Measurements from ENCODE around the gene HMOX1.

Gene HMOX1

GRCh38 chr22:35409783-35410662 is 29.1 kb downstream of the HMOX1 start:
- DNase-seq, result no peak

- no peak for DNase-seq
These were observed 29.8 kb downstream of the HMOX1 start for GRCh38 chr22:35410663-35411034.

GRCh38 chr22:35411102-35411501 is 30.2 kb downstream of the HMOX1 start:
- DNase-seq, result no peak

- no peak for DNase-seq
These were observed 32.7 kb downstream of the HMOX1 start for GRCh38 chr22:35413624-35414023.

- no peak for DNase-seq
These were observed 36.7 kb downstream of the HMOX1 start for GRCh38 chr22:35417606-35418005.

GRCh38 chr22:35418088-35418487 is 37.2 kb downstream of the HMOX1 start:
- DNase-seq, result no peak

GRCh38 chr22:35418731-35419130 is 37.8 kb downstream of the HMOX1 start:
- DNase-seq, result no peak

GRCh38 chr22:35419756-35420155 is 38.9 kb downstream of the HMOX1 start:
- no peak for DNase-seq

- no peak for DNase-seq
These were observed 40.2 kb downstream of the HMOX1 start for GRCh38 chr22:35421121-35421520.

GRCh38 chr22:35422145-35422544 is 41.2 kb downstream of the HMOX1 start:
- no peak for DNase-seq

- DNase-seq, result no peak
These were observed 42.0 kb downstream of the HMOX1 start for GRCh38 chr22:35422936-35423335.

GRCh38 chr22:35424081-35424480 is 43.2 kb downstream of the HMOX1 start:
- DNase-seq, result no peak

GRCh38 chr22:35424761-35425160 is 43.9 kb downstream of the HMOX1 start:
- DNase-seq, result no peak

- DNase-seq, result no peak
These were observed 44.6 kb downstream of the HMOX1 start for GRCh38 chr22:35425546-35425945.

- no peak for DNase-seq
These were observed 45.3 kb downstream of the HMOX1 start for GRCh38 chr22:35425971-35426800.

- DNase-seq, result no peak
These were observed 45.9 kb downstream of the HMOX1 start for GRCh38 chr22:35426801-35427140.

GRCh38 chr22:35430897-35431322 is 50.0 kb downstream of the HMOX1 start:
- DNase-seq, result peak; percentile 60

GRCh38 chr22:35431483-35432227 is 50.8 kb downstream of the HMOX1 start:
- no peak for DNase-seq

- no peak for DNase-seq
These were observed 51.5 kb downstream of the HMOX1 start for GRCh38 chr22:35432228-35432905.

GRCh38 chr22:35434061-35434710 is 53.3 kb downstream of the HMOX1 start:
- no peak for DNase-seq

- DNase-seq, result no peak
These were observed 54.4 kb downstream of the HMOX1 start for GRCh38 chr22:35435201-35435740.

GRCh38 chr22:35436421-35436820 is 55.5 kb downstream of the HMOX1 start:
- DNase-seq, result no peak

Measured in effector CD4-positive, alpha-beta T cell (primary cell).